GM19397 (cell line): Measurements from ENCODE around the gene CDA.
"Not testable (repeated sequence)": the region's sequence is repeated elsewhere in the genome, so short reads cannot be mapped to it uniquely, and the experiment has no call there.

Experiments used
- ATAC-seq: cut with Tn5 transposase; IDR thresholded peaks from one replicate; pipeline ENCODE4 v1.9.1; 2021; ENCODE audit warnings: mild to moderate bottlenecking, moderate library complexity; ENCODE audit not compliant: unreplicated experiment

CDA gene

GRCh38 chr1:20586953-20587660 is 1.8 kb upstream of the CDA start:
- ATAC-seq, result no peak

DNA sequence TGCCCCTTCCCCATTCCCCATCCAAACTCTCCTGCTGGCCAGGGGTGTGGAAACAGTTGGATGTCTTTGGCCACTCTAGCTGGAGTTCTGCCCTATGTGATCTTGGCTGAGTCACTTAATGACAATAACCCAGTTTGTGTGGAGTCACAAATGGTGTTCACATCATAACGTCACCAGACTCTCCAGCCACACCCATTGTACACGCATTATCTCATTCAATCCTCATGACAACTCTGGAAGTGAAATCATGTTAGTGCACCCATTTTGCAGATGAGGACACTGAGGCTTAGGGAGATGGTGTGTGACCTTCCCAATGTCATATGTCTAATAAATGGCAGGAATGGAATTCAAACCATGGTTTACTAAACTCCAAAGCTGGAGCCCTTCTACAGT is 1.2 kb upstream of the CDA start:
- no peak for ATAC-seq

- ATAC-seq, result no peak
Measured at GRCh38 chr1:20589331-20590278, 708 bp downstream of the CDA start.

DNA sequence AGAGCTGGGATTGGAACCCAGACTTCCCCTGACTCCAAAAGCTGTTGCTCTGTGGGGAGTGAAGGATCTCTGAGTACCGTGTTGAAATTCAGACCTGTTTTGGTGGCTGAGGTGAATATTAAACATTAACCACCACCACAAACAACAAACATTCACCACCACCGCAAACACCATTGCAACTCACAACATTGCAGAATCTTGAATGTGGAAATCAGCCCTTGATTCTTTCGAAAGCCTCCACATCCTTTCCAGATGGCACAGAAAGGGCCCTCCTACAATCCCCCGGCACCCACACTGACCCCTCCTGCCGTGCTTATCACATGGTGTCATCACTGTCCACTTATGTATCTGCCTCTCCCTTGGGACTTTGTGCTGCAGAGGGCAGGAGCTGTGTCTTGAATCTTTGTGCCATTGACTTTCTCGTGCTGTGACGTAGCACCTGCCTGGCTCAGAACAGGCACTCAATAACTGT is 1.4 kb downstream of the CDA start:
- no peak for ATAC-seq

GRCh38 chr1:20593756-20594155 is 4.9 kb downstream of the CDA start:
- ATAC-seq, result no peak

DNA sequence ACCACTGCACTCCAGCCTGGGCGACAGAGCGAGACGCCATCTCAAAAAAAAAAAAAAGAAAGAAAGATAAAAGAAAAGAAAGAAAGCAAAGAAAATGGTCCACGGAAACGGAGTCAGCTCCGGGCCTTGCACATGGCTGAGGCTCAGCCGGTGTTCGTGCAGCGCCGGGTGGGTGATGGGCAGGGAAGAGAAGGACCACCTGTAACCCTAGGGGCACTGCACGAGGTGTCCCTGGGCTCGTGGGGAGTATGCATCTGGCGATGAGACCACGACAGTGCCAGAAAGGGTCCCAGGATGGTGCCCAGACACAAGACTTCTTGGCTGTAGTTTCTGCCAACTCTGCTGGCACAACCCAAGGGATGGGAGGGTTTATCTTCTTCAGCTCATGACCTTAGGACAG is 5.8 kb downstream of the CDA start:
- no peak for ATAC-seq

GRCh38 chr1:20596106-20596505 is 7.2 kb downstream of the CDA start:
- ATAC-seq, result no peak

GRCh38 chr1:20597650-20598049 is 8.8 kb downstream of the CDA start:
- no peak for ATAC-seq

GRCh38 chr1:20600156-20600555 is 11.3 kb downstream of the CDA start:
- ATAC-seq, result no peak

- no peak for ATAC-seq
Measured at GRCh38 chr1:20601129-20601825, 12.4 kb downstream of the CDA start.

DNA sequence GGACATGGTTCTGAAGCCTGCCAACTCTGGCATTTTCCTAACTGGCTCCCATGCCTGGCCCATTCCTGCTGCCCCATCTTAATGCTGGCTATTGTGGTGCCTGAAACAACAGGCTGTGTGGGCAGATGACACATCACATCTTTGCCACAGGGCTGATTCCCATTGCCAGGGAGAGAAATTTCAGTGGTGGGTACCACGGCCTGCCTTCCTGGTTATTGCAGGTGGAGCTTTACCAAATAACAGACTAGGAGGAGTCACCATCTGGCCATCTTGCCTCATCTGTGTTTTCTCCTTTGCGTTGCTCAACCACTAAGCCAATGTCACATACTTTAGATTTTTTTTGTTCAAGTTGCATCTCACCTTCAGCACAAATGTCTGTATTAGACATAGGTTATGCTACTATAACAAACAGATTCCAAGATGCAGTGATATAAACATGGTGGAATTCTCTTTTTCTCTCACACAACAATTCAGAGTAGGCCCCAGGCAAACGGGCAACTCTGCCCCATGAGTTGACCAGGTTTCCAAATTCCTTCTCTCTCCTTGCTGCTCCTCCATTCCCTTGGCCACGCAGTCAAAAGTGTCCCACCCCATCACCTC is 14.1 kb downstream of the CDA start:
- no peak for ATAC-seq

DNA sequence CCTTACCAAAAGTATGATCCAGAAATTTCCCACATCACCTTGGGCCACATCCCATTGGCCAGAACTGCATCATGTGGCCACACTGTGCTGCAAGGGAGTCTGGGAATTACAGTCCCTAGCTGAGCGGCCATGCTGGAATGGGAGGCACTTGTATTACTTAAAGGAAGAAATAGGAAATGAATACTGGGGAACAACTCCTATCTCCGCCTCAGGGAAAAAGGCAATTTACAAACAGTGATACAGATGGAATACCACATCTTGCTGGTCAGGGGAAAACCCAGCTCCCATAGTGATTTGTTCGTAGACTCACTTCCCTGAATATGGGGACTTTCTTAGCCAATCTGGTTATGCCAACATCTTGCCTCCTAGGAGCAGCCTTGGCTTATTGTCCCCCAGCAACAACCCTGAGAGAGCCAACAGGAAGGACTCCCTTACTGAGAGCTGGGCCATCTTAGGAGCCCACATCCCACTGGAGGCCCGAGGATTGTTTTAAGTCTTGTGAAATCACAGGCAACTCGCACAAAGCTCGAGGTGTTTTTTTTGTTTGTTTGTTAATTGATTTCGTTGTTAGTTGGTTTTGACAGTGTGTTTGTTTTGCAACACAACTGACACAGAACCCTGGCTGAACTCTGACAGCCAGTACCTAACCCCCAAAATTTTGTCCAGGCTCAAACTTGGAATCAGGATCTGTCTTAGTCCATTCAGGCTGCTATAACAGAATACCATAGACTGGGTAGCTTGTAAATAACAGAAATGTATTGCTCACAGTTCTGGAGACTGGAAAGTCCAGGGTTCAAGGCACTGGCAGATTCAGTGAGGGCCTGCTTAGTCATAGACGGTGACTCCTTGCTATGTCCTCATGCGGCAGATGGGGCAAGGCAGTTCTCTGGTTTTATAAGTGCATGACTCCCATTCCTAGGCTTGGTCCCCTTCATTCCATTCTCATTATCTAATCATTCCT is 14.9 kb downstream of the CDA start:
- ATAC-seq, result no peak

- no peak for ATAC-seq
Measured at GRCh38 chr1:20604678-20605077, 15.8 kb downstream of the CDA start.

DNA sequence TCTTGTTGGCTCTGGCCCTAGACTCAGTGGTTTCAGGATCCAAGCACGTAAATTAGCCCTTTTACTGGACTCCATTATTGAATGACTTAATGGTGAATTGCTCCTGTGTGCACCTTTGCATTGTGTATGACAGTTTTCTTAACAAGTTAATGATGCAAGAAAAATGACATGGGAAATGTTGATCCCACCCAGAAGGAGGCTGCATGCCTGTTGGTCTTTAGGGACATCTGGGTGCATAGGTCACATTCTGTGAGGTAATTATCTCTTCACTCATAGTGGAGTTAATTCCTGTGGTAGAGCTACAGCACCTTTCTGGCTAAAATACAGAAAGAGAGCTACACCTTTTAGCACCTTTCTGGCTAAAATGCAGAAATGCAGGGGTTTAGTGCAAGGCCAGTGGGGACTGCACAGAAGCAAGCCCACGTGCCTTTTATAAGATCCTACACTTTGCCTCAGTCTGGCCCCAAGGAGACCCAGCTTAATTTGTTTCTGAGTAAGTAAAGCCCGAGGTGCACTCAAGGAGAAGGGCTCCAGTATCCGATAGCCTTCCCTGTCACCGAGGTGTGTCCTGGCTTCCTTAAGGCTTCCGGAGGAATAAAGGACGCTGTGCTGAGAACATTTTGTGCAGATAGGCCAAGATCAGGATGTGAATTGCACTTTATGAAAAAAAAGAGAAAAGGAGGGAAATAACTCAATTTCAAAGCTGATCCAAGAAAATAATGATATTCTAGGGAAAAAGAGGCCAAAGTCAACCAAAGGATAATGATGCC is 18.1 kb downstream of the CDA start:
- not testable (repeated sequence) for ATAC-seq

DNA sequence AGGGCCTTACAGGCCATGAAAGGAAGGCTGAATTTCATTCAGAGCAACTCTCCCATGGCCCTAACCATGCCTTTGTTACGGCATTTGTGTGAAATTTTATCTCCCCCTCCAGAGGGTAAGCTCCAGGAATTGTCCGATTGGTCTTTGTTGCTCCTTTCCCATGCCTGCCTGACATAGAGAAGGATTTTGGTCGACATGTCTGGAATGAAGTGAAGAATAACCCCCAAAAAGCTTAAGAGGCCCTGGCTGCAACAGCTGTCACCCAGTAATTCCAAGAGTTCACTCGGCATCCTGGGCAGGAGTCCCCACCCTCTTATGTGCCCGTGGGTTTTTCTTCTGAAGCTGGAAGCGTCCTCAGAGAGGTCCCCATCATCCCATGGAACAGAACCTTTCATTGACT is 20.6 kb downstream of the CDA start:
- no peak for ATAC-seq

GRCh38 chr1:20610970-20611369 is 22.1 kb downstream of the CDA start:
- no peak for ATAC-seq

DNA sequence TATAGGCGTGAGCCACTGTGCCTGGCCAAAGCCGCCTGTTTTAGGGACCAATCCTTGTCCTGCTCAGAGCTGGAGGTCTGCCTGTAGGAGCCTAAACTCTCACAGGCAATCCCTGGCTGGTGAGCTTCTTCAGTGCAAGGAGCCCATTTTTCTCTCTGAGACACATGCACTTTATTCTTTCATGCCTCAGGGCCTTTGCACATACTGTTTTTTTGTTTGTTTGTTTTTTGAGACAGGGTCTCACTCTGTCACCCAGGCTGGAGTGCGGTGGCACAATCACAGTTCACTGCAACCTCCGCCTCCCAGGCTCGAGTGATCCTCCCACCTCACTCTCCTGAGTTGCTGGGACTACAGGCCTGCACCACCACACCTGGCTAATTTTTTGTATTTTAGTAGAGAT is 22.8 kb downstream of the CDA start:
- no peak for ATAC-seq

GRCh38 chr1:20612221-20612746 is 23.4 kb downstream of the CDA start:
- no peak for ATAC-seq

DNA sequence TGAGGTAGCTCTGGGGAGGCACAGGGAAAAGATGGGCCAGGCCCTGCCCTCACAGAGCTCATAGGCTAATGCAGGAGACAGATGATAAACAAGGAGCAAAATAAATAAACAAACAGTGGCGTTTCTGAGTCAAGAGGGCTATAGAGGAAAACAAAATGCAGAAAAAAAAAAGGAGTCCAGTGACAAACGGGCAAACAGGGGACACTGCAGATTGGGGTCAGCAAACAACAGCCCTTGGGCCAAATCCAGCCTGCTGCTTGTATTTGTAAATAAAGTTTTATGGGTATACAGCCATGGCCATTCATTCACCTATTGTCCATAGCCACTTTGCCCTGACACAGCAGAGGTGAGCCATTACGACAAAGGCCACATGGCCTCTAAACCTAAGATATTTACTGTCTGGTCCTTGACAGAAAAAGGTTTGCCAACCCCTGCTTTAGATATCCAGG is 25.3 kb downstream of the CDA start:
- no peak for ATAC-seq
